Cardiac septum (tissue), 1 donor: ENCODE measurements around the gene MSH4. TPM values are rescaled to one million over a fixed set of nuclear protein-coding genes. Genes with fewer than 3 reads are reported as not detected.
"Not testable (repeated sequence)": the region's sequence is repeated elsewhere in the genome, so short reads cannot be mapped to it uniquely, and the experiment has no call there.

Experiments
- DNase-seq: peaks from one replicate; pipeline ENCODE4 v3.0.0-alpha.2; 2020; ENCODE audit warnings: low spot score
- intact Hi-C: fragments of 100-400 bp; cut with DNase I; formaldehyde crosslinking; loops from one replicate; pipeline ENCODE4 v1.14.0; 2022
- total RNA-seq: library from RNA; stranded (reverse); fragmentation: NEBNext Ultra II Directional; extraction: Animal tissue kit (Norgen Biotek cat#: 25700); gene quantifications from one replicate; pipeline ENCODE4 v1.2.1, GENCODE V29; 2021
- donor health status: DM: no; HTN: no; CAD: no.

Gene MSH4
- total RNA-seq, 1 donor from 2014 or later, result 0.81 TPM

DNA sequence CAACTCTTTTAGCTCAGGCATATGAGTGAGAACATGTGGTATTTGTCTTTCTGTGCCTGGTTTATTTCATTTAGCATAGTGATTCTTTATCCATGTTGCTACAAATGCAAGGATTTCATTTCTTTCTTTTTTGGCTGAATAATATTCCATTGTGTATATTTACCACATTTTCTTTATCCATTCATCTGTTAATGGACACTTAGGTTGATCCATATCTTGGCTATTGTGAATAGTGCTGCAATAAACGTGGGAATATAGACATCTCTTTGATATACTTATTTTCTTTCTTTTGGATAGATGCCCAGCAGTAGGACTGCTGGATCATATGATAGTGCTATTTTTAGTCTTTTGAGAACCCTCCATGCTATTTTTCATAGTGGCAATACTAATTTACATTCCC is 104.7 kb downstream of the MSH4 start:
- intact Hi-C loops, result no loop called here
- no peak for DNase-seq

DNA sequence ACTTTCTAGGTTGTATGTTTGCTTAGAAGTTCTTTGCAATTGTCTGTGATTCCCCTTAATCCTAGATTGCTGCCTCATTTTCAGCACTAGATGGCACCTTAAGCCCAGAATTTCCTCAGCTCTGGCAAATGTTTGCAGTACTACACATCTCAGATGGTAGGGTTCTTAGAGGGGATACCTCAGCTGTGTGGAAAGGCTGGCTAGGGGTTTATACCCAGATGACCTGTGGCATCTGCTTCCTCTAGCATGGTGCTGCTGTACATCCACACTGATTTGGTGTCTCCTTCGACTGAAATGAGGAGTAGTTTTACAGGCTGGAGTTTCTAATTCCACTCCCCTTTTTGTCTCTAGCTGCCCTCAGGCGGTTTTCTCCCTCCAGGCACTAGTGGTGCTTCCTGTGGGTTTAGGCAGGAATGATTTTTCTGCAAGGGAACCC is 112.1 kb downstream of the MSH4 start:
- no peak for DNase-seq
- intact Hi-C loops, result no loop called here

DNA sequence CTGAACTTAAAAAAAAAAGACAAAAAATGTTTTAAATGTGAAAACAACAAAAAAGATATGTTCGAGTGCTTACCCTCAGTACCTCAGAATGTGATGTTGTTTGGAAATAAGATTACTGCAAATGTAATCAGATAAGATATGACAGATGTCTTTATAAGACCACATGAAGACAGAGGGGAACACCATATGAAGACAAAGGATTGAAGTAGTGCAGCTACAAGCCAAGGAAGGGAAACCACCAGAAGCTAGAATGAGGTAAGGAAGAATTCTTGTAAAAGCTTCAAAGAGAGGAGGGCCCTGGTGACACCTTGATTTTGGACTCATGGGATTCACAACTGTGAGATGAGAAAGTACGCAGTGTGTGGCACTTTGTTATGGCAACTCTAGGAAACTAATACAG is 120.2 kb downstream of the MSH4 start:
- intact Hi-C loops, result loop anchor here (10.0 kb wide), 1 partner anchor 762 kb away; no protein-coding TSS in a partner anchor
- DNase-seq, result no peak

DNA sequence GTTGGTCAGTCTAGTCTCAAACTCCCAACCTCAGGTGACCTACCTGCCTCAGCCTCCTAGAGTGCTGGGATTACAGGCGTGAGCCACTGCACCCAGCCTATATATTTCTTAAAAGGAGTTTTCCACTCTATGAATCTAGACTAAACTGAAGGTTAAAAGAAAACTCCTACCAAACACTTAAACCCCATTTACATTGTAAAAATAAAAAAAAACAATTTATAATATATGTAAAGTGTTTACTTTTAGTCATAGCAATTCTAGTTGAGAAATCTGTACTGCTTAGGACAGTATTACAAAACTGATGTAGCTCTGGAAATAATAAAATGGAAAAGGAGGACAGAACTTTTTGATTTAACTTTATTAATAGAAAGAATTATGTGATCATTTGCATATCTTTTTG is 126.0 kb downstream of the MSH4 start:
- intact Hi-C loops, result no loop called here
- DNase-seq, result no peak

DNA sequence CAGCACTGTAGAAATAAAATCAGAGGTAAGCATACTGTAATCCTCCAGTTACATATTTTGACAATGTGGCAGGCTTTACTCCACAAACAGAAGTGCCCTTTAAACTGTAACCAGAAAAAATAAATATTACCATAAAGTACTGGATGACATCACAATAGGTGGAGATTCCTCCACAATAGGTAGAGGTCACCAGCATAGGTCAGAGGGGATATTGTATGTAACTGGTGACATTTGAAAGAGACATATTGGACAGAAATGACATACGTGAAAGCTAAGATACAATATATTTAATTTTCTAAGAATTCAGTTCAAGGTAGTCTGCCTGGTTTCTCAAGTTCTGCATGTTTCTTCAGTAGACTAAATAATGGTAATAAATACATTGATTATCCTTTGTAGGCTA is 135.6 kb downstream of the MSH4 start, which contains the start of gene ASB17:
TSS of gene ASB17 (minus strand) at position 101 of the 400 bp plus-strand sequence. CDS start 113 bp downstream, outside the sequence.
- DNase-seq, result no peak
- intact Hi-C loops, result no loop called here

DNA sequence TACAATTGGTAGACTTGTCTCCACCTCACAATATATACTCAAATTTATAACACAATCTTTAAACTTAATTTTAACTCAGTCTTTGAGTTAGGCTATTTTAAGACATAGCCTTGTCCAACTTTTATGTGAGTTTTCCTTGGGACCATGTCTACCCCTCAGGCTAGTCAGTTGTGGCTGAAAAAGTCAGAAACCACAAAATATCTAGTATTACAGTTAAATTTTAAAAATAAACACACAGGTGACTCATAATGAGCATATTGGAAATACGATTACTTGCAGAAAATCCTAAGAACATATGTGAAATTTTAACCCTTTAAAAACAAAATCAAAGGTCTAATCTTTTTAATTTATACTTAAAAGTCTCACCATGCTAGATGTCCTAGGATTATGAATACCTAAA is 140.4 kb downstream of the MSH4 start:
- no peak for DNase-seq
- intact Hi-C loops, result no loop called here

DNA sequence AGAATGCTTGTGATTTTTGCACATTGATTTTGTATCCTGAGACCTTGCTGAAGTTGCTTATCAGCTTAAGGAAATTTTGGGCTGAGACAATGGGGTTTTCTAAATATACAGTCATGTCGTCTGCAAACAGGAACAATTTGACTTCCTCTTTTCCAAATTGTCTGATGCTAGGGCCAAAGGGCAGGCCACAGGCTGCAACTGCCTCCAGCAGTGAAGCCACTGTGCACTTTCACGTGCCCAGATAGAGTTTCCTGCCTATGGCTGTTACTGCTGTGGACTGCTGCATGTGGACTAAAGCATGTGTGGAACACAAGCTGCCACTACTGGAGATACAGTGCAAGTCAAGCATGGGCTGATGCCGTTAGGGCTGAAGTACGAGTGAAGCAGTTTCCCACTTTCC is 146.4 kb downstream of the MSH4 start:
- intact Hi-C loops, DNase-seq: not testable (repeated sequence)

DNA sequence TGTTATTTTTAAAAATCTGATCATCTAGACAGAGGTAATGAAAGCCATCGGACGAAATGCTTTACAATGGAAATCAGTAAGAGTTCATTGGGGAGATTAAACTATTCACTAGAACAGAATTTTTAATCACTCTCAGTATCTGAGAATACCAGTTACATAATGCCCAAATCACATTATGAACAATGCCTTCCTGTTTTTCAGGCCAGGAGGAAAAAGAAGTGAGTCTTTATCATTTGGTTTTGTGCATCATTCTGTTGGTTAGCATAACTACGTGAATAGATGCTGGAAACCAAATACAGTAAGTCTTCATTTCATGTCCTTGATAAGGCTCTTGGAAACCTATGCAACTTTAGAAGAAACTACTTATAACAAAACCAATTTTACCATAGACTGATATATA is 153.5 kb downstream of the MSH4 start:
- intact Hi-C loops, result no loop called here
- no peak for DNase-seq

DNA sequence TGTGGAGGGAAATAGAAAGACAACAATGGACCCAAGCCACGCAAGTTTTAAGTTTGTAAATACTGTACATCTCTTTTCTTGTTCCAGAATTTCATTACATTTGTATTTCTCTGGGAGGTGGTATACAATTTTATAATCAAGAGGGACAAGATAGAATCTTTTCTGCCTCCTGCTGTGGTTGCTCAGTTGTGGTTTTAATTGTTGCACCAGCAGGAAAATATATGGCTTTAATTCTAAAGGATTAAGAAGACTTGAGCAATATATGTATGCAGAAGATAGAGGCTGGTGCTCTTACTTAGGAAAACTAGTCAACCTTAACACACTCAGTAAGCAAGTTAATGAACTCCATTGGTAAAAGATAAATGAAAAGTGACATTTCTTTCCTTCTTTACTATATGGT is 155.3 kb downstream of the MSH4 start:
- intact Hi-C loops, result no loop called here
- DNase-seq, result no peak

DNA sequence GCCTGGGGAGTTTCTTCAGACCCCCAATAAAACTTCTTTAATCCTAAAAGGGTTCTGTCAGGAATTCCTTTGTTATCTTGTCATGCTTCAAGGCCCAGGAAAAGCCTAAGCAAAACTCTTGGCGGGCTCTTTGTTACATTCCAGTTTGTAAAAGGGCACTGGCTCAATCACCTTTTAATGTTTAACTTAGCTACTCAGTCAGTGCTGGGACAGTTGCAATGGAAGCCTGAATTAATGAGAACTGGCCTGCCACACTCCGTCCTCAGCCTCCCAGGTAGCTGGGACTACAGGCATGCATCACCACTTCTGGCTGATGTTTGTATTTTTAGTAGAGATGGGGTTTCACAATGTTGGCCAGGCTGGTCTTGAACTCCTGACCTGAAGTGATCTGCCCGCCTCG is 156.8 kb downstream of the MSH4 start:
- intact Hi-C loops, result no loop called here
- no peak for DNase-seq

DNA sequence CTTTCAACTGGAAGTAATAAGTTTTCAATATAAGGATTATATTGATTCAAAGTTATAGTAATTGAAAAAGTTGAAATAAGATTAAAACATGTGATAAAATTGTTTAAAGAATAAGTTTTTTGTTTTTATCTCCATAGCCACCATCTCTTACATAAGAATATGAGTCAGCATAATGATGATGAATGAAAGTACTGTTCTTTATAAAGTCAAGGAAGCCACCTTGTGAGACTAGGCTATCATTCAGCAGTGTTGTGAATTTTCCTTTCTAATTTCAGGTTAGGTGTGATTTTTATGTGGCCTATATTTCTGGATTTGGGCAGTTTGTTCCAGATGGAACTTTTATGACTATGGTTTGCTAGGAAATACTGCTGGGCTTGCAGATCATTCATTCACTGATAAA is 157.9 kb downstream of the MSH4 start:
- intact Hi-C loops, result no loop called here
- no peak for DNase-seq

Other genes starting within 250 kb of the MSH4 start
- gene SLC44A5, start 185.8 kb upstream of the MSH4 start, total RNA-seq, result 3.9 TPM
- 247 TPM for gene ACADM, start 72.2 kb upstream of the MSH4 start, total RNA-seq
- 62.1 TPM for gene RABGGTB, start 10.6 kb upstream of the MSH4 start, total RNA-seq
- not detected for gene ASB17, start 135.5 kb downstream of the MSH4 start, total RNA-seq